ENCODE measurements around the gene ST6GALNAC3.
A peak's percentile ranks its signal among the peaks of the same experiment; 100 is the strongest.

The ST6GALNAC3 gene

DNA sequence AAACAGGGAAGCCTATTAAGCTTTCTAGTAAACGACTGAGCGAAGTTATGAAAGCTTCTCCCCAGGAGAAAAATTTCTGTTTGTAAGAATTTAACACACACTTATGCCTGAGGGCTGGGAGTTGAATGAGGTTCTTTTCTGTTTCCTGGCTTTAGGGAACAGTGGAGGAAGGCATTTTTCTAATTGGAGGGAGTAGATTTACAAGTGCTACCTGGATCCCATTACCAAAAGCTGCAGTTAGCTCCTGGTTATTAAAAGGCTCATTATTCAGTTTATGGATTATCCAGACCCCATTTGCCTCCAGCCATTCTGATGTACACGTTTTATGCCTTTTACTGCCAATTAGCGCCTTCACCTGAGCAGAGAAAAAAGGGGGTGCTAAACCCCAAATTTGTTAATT is 7.5 kb downstream of the ST6GALNAC3 start:
- H3K36me3 ChIP-seq: no peaks in the 10 kb centered on the region
- H3K4me3 ChIP-seq: no peak overlapping the region
- H3K4me1 ChIP-seq: no peaks in the 10 kb centered on the region
- intact Hi-C loops (cut with DNase I; ENCODE audit: low total_unique reads): no loop called here
- no peaks in the 10 kb centered on the region for H3K9me3 ChIP-seq
- H3K27me3 ChIP-seq: no peaks in the 10 kb centered on the region
- TF ChIP-seq, protein P1, sequence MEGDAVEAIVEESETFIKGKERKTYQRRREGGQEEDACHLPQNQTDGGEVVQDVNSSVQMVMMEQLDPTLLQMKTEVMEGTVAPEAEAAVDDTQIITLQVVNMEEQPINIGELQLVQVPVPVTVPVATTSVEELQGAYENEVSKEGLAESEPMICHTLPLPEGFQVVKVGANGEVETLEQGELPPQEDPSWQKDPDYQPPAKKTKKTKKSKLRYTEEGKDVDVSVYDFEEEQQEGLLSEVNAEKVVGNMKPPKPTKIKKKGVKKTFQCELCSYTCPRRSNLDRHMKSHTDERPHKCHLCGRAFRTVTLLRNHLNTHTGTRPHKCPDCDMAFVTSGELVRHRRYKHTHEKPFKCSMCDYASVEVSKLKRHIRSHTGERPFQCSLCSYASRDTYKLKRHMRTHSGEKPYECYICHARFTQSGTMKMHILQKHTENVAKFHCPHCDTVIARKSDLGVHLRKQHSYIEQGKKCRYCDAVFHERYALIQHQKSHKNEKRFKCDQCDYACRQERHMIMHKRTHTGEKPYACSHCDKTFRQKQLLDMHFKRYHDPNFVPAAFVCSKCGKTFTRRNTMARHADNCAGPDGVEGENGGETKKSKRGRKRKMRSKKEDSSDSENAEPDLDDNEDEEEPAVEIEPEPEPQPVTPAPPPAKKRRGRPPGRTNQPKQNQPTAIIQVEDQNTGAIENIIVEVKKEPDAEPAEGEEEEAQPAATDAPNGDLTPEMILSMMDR (IDR thresholded peaks at IDR 0.05): no peak
- DNase-seq: no peak
- H3K27ac ChIP-seq: no peak overlapping the region

DNA sequence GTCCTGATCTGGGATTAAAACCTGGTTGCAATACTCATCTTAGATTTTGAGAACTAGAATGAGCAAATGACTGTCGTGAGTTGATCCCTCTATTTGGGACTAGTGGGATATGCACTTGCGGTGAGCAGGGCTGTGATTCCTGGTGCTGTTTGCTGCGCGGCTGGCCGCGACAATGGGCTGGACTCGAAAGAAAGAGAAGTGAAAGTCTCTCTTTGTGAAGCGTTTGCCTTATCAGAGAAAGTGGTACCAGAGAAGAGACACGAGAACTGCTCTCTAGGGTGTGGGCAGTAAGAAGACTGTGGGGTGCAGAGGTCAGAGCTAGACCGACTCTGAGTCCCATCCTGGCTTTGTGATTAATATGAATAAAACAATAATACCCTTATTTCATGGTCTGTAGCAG is 8.6 kb downstream of the ST6GALNAC3 start:
- DNase-seq: peak in 1 of 2 donors; percentile 21
- TF ChIP-seq, protein P1 (IDR thresholded peaks at IDR 0.05): no peak
- H3K4me1 ChIP-seq: no peaks in the 10 kb centered on the region

DNA sequence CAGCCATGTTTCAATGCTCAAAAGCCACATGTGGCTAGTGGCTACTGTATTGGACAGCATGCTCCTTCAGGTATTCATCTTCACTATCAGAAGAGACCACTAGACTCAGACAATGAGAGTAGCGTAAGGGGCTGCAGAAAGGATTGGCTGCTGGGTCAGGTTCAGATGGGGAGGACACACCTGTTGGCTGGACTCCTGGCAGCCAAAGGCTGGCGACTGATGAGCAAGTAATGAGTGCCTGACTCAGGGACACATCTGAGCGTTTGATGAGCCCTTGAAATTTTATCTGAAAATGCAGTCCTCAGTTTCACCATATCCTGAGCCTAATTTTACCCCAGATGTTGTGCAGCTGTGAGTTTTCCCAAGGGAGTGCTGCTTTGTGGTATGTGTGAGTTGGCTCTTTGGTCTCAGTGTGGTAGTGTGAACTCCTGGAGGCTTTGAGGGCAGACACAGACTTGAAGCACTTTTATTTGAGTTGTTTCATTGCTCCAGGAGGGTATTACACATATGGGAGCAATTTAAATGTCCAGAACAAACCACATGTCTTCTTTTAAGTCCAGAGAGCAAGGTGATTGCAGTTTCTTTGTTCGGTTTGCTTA is 9.6 kb downstream of the ST6GALNAC3 start:
- Histone ChIP-seq H3K27ac (no peak overlapping the region), H3K36me3 (no peaks in the 10 kb centered on the region), H3K4me1 (no peaks in the 10 kb centered on the region), H3K9me3 (no peaks in the 10 kb centered on the region), H3K27me3 (no peaks in the 10 kb centered on the region), H3K4me3 (no peak overlapping the region)
- TF ChIP-seq, protein P1 (IDR thresholded peaks at IDR 0.05): no peak
- intact Hi-C loops (cut with DNase I; ENCODE audit: low total_unique reads): no loop called here
- DNase-seq: no peak

More for the DNA sequence above, 8.6 kb downstream of the ST6GALNAC3 start:
- Histone ChIP-seq H3K36me3 (no peaks in the 10 kb centered on the region), H3K9me3 (no peaks in the 10 kb centered on the region), H3K27me3 (no peaks in the 10 kb centered on the region), H3K27ac (no peak overlapping the region), H3K4me3 (no peak overlapping the region)
- intact Hi-C loops (cut with DNase I; ENCODE audit: low total_unique reads): no loop called here

DNA sequence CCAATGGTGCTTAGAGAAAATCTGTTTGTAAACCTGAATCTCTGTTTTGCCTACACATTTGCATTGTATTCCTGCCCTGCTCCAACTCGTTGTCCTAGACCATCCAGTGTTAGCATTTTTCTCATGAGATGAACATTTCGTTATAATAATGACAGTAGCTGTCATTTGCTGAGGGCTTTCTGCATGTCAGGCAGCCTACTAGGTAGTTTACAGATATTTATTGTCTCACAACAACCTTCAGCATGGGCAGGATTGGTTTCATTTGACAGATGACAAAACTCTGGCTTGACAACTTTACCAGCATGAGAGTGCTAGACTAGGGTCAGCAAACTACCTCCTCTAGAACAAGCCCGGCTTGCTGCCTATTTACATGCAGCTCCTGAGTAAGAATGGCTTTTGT is 10.1 kb downstream of the ST6GALNAC3 start:
- intact Hi-C loops (cut with DNase I; ENCODE audit: low total_unique reads): no loop called here

DNA sequence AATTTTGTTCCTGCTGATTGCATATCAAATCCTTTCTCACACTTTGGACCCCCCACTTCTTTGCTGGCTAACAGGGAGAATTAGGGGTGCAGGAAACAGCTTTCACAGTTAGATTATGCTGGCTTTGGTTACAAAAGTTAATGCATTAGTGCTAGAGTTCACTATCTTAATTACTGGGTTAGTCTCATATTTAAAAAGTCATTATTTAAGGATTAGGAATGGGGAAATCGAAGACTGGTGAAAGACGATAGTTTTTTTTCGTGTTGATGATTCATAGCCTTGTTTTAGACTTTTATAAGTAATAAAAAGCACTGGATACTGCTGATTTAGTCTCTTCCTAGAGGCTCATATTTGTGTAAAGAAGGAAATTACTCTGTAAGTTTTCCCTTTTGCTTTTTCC is 11.6 kb downstream of the ST6GALNAC3 start:
- Histone ChIP-seq H3K27ac (no peak overlapping the region), H3K4me3 (no peak overlapping the region), H3K4me1 (no peaks in the 10 kb centered on the region), H3K27me3 (no peaks in the 10 kb centered on the region), H3K9me3 (no peaks in the 10 kb centered on the region), H3K36me3 (no peaks in the 10 kb centered on the region)
- TF ChIP-seq, protein P1 (IDR thresholded peaks at IDR 0.05): no peak
- intact Hi-C loops (cut with DNase I; ENCODE audit: low total_unique reads): no loop called here
- DNase-seq: no peak

More for the DNA sequence above, 10.1 kb downstream of the ST6GALNAC3 start:
- no peaks in the 10 kb centered on the region for H3K36me3 ChIP-seq
- no peak overlapping the region for H3K27ac ChIP-seq
- no peak overlapping the region for H3K4me3 ChIP-seq
- no peaks in the 10 kb centered on the region for H3K27me3 ChIP-seq
- TF ChIP-seq, protein P1 (IDR thresholded peaks at IDR 0.05): no peak
- H3K4me1 ChIP-seq: no peaks in the 10 kb centered on the region
- no peaks in the 10 kb centered on the region for H3K9me3 ChIP-seq
- DNase-seq: no peak

DNA sequence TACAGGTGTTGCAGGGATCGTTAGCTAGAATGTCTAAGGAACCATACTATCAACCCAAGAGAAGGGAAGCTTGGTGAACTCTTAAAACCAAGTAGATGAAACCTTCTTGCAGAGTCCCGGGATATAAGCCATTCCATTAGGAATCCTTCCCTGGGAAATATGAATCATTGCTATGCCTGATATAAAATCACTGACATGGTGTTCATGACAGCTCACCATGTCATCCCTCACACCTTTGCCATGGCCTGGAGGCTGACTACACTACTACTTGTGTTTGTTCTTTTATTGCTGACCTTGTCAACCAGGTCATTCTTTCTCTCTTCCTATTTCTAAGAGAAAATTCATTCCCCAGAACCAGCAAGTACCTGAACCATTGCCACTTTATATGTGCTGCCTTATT is 12.1 kb downstream of the ST6GALNAC3 start:
- Histone ChIP-seq H3K27ac (no peak overlapping the region), H3K36me3 (no peaks in the 10 kb centered on the region), H3K27me3 (no peaks in the 10 kb centered on the region), H3K9me3 (no peaks in the 10 kb centered on the region), H3K4me1 (no peaks in the 10 kb centered on the region), H3K4me3 (no peak overlapping the region)
- no peak for DNase-seq
- intact Hi-C loops (cut with DNase I; ENCODE audit: low total_unique reads): no loop called here
- TF ChIP-seq, protein P1 (IDR thresholded peaks at IDR 0.05): no peak

Data from tibial artery (tissue), 4 donors.